Activated CD4-positive, alpha-beta T cell treated with anti-CD3 and anti-CD28 coated beads for 48 hours (primary cell): ENCODE measurements around the gene AGR2.

ENCODE experiments used
- DNase-seq: peaks from one replicate; pipeline ENCODE4 v3.0.0-alpha.2; 2020

The AGR2 gene

DNA sequence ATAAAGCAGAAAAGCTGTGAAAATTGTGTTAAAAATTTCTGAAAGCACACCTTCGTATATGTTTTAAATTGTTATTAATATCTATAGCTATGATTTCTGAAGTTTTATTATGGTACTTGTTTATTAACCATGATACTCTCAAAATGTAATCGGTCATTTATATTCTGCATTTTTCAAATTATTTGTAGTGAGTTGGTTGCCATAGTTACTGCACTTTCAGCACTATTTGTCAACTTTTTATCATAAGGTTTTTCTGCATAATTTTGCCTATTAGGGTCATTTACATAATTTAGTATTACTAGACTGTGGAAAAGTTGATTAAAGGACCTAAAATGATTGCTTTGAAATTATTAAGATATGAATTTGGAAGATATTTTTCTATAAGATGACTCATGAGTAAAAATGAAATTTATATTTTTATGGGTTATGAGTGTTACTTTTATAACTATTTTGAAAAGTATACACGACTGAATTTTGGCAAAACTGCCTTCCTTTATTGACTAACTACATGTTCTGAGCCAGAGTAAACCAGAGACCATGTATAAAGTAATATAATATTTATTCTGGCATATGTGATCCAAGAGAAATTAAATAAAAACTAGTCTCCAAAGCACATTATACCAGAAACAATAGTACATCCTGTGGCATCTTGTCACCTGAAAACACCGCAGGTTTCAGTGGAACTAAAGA is 7.9 kb upstream of the AGR2 start:
- DNase-seq, result no peak

DNA sequence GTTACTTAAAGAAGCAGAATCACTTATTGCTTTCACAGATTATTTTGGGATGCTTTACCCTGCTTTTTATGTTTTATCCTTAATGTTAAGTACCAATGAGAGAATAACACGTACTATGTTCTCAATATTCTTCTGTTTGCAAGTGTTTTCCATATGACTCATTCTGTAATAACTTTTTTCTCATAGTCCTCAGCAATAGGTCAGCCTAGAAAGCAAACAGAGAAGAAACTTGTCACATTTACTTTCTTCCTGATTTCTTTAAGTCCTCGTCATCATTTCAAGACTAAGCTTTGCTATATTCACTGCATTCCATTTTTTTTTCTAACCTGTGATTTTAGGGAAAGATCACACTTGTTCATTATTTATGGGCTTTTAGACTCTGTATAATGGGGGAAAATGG is 6.8 kb upstream of the AGR2 start:
- DNase-seq, result no peak

DNA sequence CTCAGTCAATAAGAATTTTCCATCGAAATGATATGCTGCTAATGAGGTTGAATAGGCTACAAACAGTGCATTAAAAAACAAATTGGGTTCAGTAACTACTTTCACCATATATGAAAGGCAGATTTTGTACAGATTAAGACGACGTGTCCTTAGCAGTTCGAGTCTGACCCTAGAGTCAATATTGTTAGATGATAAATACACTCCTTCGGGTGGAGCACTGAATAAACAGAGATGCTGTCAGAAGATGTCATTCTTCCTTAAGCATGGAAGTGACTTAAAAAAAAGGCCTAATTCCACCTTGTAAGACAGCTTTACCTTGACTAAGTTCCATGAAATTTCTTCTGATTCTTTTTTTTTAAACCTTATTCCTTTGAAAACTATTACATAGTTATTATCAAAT is 5.8 kb upstream of the AGR2 start:
- DNase-seq, result no peak

DNA sequence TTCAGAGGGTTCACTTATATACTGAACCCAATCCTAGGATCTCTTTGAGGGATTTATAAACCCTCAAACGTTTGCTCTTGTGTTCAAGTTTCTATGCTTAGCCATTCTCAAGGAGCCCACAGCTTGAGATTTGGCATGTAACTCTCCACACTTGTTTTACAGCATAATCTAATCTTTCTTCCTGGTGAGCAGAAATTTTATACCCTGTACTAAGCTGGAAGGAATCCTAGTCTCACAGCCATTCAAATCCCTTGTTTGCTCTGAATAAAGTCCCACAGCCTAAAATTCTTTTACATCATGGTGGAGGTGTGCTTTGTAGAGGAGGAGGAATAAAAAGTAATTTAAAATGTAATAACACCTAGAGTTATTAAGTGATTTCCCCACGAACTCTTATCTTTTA is 5.3 kb upstream of the AGR2 start:
- no peak for DNase-seq

DNA sequence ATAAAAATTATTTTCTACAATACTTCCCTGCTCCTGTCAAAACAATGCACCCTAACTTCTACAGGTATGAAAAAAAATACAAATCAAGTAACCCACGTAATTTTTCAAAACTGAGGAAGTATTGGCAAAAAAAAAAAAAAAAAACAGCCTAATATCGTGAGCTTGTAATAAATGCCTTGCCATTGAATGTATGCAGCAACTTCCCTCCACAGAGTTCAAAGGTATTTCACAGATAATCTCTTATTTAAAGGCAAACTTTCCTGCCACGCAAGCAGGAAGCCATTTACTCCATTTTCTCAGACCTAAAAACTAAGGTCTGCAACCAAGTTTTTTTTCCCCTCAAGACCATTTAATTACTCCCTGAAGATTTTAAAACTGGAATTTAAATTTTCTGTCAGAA is 642 bp upstream of the AGR2 start:
- no peak for DNase-seq

DNA sequence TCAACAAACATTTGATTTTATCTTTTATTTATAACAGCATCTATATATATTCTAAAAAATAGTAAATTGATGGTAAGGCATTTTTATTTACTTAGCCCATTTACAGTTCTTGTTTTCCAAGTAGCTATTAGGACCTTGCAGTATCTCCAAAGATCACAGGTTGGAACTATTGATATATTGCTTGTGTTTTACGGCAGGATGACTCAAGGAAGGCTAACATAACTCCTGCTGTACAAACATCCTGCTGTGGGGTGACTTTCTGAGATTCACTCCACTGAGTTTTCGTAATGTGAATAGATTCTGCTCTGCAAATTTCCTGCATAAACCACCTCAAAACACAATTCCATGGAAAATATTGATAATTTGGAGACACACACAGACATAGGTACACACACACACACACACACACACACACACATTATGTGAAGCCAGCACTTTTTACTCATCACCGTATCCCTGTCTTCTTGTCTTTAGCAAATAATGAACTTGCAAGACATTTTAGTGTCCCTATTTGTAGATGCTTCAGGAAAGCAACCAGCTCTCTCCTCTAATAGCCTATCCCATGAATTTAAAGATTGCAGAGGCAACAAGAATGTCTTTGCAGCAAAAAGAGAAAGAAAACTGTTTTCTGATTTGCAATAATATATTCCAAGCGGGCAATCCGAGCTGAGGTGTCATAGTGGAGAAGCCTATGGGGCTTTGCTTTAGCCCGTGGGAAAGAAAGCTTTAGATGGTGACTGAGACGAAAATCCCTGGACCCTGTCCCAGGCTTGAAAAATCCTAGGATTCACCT is 722 bp downstream of the AGR2 start:
- no peak for DNase-seq

DNA sequence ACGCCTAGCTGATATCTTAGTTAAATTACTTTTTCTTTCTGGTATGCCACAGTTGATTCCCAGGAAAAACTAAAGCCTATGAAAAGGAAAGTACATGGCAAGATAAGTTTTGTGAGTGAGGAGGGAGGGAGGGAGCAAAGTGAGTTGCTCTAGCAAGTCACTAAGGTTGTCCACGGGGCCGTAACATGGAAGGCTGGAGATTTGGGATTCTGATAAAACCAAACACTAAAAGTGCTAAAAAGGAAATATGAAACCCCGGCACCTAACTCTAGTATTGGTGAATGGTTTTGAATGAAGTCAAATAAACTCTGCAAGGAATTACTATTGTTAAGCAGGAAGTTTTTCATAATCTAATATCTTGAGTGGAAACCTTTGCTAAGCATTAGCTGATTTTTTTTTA is 1.7 kb downstream of the AGR2 start:
- DNase-seq, result no peak

DNA sequence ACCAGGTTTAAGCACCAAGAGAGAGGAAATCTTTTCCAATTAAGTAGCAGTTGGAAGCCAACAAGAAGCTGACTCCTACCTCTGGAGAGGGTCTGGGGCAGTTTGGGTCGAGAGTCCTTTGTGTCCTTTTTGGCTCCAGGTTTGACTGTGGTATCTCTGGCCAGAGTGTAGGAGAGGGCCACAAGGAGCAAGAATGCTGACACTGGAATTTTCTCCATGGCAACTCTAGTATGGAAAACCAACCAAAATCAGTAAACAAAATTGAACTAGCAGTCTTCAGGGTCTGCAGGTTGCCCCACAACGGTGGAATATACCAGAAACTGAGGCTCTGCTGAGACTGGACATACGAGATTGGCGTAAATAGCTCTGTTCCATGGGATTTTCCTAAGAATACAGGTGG is 3.2 kb downstream of the AGR2 start:
- DNase-seq, result no peak

DNA sequence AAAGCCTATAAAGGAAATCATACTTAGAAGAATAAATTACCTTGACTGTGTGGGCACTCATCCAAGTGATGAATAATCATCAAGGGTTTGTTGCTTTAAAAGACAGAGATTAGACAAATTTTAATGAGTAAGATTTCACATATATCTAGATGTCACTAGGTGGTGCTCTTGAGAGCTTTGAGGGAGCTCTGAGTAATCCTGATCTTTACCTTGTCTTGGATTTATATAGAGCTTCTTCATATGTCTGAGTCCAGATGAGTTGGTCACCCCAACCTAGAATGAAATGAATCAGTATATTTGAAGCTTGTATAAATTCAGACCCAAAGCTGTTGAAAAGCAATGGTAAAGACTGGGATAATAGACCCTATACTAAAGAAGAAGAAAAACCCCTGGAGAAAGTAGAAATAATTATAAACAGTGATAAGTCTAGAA is 3.7 kb downstream of the AGR2 start:
- no peak for DNase-seq

DNA sequence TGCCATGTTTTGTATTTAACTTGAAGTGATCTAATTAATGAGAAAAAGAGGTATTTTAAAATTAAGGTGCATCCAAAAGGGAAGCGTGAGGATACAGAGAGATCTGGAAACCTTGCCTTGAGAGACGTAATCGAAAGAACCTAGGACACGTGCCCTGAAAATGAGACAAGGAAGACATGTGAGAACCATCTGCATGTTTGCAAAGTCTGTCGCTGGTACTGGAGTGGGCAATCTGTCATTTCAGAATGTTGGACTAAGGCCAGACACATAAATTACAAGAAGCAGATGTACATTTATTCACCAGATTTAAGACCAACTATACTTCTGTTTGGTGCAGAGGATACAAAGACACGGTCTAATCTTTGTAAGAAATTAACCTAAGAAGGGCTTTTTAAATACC is 9.2 kb downstream of the AGR2 start:
- DNase-seq, result no peak

DNA sequence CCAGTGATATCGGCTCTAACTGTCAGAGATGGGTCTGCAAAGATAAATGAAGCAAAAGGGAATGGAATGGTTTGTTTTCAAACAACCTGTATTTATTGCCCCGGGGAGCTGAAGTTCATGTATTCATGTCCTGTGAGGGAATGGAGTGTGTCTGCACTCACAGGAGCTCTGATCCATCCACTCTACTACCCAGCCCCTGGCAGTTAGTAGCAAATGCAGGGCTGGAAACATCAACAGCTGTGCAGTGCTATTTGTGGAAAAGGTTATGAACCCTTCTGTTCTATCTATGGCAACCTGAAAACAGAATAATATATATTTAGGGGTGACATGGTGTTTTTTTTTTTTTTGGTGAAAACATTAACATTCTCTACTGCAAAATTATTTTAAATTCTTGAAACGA is 9.8 kb downstream of the AGR2 start:
- DNase-seq, result no peak

DNA sequence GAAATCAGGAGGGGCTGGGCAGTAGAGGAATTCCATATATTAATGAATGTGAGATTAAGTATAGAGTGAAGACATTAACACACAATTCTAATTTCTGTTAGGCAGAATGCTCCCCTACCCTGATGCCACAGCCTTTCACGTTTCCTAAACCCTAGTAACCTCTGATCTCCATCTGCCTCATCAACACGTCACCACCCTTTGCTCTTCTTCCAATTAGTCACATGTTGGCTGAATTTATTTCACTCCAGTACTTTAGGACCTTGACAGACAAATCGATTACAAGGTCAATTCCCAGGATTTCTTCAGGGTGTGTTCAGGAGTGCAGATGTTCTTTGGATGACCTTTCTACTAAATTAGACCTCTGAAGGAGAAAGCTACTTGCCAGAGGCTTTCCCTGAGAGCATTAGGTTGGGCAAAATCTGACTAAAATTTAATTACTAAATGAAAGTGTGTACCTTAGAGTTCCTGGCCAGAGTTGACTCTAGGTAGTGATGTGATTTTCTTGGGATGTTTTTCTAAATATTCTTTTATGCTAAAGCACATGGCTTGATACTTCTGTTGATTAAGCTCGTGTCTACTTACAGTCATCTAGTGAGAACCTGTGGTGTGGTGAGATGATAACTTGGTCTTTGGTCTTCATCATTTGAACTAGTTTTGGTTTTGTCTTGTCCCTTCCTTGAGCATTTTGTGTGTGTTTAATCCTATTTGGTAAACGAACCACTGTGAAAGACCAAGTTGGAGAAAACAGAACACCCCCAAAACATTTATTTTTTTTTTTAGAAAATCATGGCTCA is 12.7 kb downstream of the AGR2 start:
- DNase-seq, result no peak

DNA sequence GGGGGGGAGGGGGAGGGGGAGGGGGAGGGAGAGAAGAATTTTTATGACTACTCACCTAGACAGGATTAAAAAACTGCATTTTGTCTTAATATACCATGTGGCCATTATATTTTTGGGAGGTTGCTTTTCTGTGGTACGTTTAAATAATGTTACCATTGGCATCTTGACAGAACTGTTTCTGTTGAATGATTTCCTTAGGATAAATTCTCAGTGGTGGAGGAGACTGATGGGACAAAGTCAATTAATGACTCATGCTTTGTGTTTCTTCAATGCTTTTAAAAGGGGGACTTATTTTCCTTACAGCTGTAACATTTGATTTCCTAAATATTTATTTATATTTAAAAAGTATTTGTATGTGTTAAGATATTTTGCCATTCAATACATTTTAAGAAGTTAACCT is 13.7 kb downstream of the AGR2 start:
- no peak for DNase-seq

DNA sequence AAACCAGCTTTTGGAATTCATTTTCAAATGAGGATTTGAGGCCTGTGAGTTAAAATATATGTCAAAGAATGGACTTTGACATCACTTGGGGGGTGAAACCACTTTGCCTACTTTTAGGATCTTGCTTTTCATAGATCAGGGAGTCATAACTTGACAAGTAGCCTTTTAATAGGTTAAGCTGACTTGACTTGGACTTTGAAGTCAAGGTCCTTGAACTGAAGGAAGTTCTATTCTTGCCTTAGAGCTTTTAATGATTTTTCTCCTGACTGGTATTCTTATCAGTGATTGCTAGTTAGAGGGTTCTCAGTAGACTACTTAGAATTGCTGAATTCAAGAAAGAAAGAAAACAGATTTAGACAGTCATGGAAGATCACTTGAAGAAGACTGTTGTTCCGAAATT is 17.7 kb downstream of the AGR2 start:
- DNase-seq, result no peak

DNA sequence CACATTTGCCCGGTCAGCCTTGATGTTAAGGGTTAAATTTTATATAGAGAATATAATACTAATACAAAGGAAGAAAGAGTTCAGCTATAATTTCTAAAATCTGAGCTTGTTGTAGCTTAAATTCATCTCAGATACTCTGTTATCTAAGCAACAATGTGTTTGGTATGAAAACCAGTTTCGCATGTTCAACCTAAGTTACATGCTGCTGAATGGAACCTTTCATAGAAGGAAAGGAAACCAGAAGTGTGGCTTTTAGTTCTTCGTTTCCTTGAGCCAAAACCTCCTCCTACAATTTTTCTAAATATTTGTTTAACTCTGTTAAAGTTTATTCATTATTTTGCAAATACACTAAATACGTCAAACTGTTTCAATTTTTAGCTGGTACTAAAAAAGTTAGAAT is 18.5 kb downstream of the AGR2 start:
- no peak for DNase-seq

DNA sequence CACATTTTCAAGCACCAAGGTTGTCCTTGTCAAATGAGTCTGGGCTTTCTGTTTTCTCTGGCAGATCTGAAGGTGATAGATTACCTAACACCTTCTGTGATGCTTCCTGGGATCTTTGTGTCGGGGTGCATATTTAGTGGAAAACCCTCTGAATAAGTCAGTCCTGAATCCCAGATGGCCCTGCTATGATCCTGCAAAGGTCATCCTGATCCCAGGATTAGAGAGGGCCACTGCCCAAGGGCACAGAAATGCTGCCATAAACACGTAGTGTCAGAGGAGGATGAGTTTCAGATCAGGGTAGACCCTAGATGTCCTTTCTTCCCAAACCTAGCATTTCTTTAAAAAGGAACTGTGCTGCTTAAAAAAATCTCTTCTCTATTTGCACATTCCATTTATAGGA is 19.0 kb downstream of the AGR2 start:
- DNase-seq, result no peak

DNA sequence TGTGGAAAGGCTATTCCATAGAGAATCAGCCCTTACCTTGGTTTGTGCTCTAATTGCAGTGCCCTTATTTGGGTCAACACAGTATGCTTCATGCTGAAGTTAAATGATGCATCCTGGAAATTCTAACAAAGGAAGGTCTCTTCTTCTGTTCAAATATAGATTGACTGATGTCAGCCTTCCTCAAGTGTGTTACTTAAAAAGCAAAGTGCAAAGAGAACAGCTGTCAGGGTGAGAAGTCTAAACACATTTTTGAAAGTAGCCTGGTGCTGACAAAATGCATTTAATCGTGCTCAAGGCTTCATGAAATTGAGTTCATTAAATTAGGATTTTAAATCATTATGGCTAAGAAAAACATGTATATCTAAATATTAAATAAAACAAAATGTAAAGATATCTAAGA is 19.5 kb downstream of the AGR2 start:
- no peak for DNase-seq

DNA sequence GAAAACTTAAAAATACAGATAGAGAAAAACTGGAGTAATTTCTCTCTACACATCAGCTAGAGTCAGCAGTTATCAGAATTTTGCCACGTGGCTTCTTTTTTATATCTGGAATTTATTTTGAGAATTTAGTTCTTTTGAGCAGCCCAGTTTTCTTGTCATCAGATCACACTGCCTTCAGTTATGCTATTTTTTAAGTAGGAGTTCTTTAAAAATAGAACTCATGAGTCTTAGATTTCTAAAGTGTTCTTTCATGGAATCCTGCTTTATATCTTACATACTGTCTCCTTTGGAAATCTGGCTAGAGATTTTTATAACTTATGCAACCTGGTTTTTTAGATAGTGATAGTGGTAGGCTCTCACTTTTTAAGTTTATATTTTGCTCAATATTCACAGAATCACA is 24.2 kb downstream of the AGR2 start:
- DNase-seq, result no peak

DNA sequence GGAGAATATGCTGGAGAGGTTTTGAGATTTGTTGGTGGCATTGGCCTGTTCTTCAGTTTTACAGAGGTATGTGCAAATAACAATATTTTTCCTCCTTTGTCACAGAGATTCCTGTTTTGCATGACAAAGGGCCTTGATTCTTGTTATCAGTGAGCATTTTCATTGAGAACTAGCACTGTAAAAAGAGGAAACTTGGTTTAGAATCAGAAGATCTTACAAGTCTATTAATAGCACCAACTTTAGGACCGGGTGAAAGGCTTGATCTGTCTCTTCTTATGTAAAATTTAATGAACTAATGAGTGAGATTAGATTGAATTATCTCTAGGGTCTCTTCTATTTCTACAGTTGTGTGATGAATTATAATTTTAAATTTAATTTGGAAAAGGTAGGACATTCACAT is 25.7 kb downstream of the AGR2 start:
- DNase-seq, result no peak

DNA sequence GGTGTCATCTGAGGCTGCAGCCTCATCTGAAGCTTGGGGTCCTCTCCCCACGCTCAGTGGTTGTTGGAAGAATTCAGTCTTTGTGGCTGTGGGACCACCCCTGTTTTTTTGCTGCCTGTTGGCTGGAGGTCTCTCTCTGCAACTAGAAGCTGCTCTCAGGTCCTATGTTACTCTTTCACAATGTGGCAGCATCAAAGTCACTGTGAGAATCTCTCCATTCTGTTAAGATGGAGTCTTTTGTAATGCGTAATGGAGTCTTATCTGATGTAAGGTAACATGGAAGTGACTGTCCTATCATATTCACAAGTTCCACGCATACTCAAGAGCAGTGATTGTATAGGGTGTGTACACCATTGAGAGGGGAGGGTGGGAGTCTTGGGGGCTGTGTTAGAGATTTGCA is 26.3 kb downstream of the AGR2 start:
- DNase-seq, result no peak

DNA sequence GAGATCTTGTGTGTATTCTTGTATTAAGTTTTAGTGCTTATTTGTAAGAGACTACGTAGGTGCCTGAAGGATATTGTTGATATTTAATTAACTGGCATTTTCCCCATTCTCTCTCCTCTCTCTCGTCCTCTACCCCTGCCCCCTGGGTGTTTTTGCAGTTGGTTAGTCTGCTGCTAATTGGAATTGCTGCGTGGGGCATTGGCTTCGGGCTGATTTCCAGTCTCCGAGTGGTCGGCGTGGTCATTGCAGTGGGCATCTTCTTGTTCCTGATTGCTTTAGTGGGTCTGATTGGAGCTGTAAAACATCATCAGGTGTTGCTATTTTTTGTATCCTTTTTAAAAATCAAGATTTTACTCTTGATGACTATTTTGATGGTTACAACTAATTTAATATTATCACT is 28.7 kb downstream of the AGR2 start:
- DNase-seq, result no peak

DNA sequence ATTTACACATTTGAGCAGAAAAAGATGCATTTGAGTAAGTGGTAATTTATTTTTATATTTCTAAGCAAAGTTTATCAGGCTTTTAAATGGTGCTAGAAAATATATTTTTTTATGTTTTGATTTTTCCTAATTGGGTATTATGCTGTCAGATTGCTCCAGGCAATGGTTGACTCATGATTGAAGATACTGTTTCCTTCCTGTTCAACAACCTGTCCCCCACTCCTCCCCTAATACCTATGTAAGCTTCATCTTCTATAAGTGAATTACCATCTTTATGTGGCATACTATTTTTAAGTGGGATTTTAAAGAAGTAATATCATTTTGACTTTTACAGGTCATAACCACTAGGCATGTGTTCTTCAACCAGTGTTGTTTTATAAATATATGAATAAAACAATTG is 29.8 kb downstream of the AGR2 start:
- no peak for DNase-seq

DNA sequence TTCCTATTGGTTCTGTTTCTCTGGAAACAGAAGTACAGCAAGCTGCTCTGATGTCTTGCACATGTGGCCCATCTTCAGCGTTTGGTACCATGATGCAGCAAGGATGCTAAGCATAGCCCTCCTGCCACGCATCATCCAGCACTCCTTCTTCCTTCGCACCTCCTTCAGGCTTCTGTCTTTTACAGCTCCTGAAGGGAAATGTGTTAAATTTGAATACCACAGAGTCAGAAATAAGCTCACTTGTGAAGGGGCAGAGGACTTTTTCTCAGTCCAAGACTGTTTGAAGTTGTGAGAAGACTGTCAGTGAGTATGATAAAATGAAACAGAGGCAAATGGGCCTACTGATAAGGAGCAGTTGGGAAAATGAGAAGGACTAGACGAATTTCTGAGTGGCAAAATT is 30.5 kb downstream of the AGR2 start:
- DNase-seq, result no peak

DNA sequence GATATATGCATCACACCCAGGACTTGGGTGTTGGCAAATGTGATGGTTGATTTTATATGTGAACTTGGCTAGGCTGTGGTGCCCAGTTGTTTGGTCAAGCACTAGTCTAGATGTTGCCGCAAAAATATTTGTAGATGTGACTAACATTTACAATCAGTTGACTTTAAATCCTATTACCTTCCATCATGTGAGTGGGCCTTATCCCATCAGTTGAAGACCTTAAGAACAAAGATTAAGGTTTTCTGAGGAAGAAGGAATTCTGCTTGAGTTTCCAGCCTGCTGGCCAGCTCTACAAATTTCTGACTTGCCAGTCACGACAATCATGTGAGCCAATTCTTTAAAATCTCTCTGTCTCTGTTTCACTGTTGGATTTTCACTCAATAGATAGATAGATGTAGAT is 30.9 kb downstream of the AGR2 start:
- no peak for DNase-seq
